Neutrophil (primary cell): ENCODE data around the gene DTX3L.

Source experiments
- H3K27ac ChIP-seq: fragments of 200-600 bp; sonication (generic); 2 replicates; pipeline ENCODE4 v1.5.1; 2016; ENCODE audit warnings: mild to moderate bottlenecking, moderate library complexity
- H3K27me3 ChIP-seq: fragments of 200-600 bp; sonication (generic); 2 replicates; pipeline ENCODE4 v1.6.0; 2016; ENCODE audit warnings: mild to moderate bottlenecking
- H3K36me3 ChIP-seq: fragments of 200-600 bp; sonication (generic); 2 replicates; pipeline ENCODE4 v1.5.1; 2017
- H3K4me1 ChIP-seq, 2 experiments: fragments of 200-600 bp in 1 of 2; sonication (generic) in 1 of 2; 1 replicate in 1 of 2; 2 replicates in 1 of 2; pipeline versions ENCODE4 v1.5.1 to v1.6.1; 2013 to 2016; ENCODE audit warnings: low read depth in 1 of 2, low read length in 1 of 2, mild to moderate bottlenecking in 1 of 2, moderate library complexity in 1 of 2; ENCODE audit not compliant: control insufficient read depth in 1 of 2, insufficient read depth in 1 of 2
- H3K4me3 ChIP-seq, 2 experiments: fragments of 200-600 bp in 1 of 2; sonication (generic) in 1 of 2; 1 replicate in 1 of 2; 2 replicates in 1 of 2; pipeline ENCODE4 v1.5.1; 2013 to 2016; ENCODE audit warnings: low read depth in 1 of 2, low read length in 1 of 2, mild to moderate bottlenecking in 1 of 2, moderate library complexity in 1 of 2
- H3K9me3 ChIP-seq: fragments of 200-600 bp; sonication (generic); 2 replicates; pipeline ENCODE4 v1.5.1; 2016
- CTCF ChIP-seq: fragments of 200-600 bp; sonication (generic); IDR thresholded peaks from 2 replicates; pipeline ENCODE4 v1.5.1; 2016; ENCODE audit warnings: antibody characterized with exemption

Gene DTX3L

GRCh38 chr3:122520861-122521260 is 43.3 kb upstream of the DTX3L start:
- Histone ChIP-seq H3K36me3 (no peaks in the 10 kb centered on the region), H3K27ac (no peak overlapping the region), H3K9me3 (no peaks in the 10 kb centered on the region), H3K4me3 (no peak overlapping the region), H3K4me1 (no peaks in the 10 kb centered on the region), H3K27me3 (no peaks in the 10 kb centered on the region)
- no peak for TF ChIP-seq CTCF

GRCh38 chr3:122523317-122523716 is 40.8 kb upstream of the DTX3L start:
- no peak overlapping the region for H3K27ac ChIP-seq
- H3K4me1 ChIP-seq = no peaks in the 10 kb centered on the region
- TF ChIP-seq CTCF = no peak
- H3K9me3 ChIP-seq = no peaks in the 10 kb centered on the region
- H3K36me3 ChIP-seq = peaks cover 23% of the 10 kb centered on the region
- H3K4me3 ChIP-seq = no peak overlapping the region
- H3K27me3 ChIP-seq = no peaks in the 10 kb centered on the region

DNA sequence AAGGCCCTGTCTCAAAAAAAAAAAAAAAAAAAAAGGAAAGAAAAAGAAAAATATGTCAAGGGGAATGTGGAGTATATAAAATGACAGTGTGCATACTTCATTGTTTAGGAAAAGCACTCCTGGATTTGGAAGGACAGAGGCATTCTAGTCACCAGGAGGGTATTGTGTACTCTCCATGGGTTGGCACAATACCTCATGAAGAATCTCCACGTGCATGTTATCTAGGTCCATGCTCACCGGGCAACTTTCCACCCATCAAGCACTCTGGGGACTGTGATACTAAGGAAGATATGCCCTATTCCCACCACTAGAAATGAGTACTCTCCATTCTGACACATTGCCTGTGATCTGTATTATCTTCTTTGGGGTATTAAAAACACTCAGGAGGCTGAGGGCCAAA is 34.0 kb upstream of the DTX3L start:
- TF ChIP-seq CTCF = no peak
- H3K27ac ChIP-seq = no peak overlapping the region
- no peaks in the 10 kb centered on the region for H3K9me3 ChIP-seq
- H3K4me3 ChIP-seq = no peak overlapping the region
- H3K27me3 ChIP-seq = no peaks in the 10 kb centered on the region
- peaks cover 75% of the 10 kb centered on the region for H3K36me3 ChIP-seq
- H3K4me1 ChIP-seq = peaks cover 10 to 11% of the 10 kb centered on the region in 2 experiments

GRCh38 chr3:122533480-122533879 is 30.7 kb upstream of the DTX3L start:
- no peaks in the 10 kb centered on the region for H3K27me3 ChIP-seq
- H3K36me3 ChIP-seq = peaks cover 77% of the 10 kb centered on the region
- peak overlapping the region; percentile 37 for H3K27ac ChIP-seq
- no peaks in the 10 kb centered on the region for H3K9me3 ChIP-seq
- no peak overlapping the region for H3K4me3 ChIP-seq
- TF ChIP-seq CTCF = no peak
- peaks cover 12 to 21% of the 10 kb centered on the region in 2 experiments for H3K4me1 ChIP-seq

GRCh38 chr3:122533931-122534334 is 30.2 kb upstream of the DTX3L start:
- Histone ChIP-seq H3K4me3 (no peak overlapping the region), H3K36me3 (peaks cover 77% of the 10 kb centered on the region)

More at GRCh38 chr3:122533931-122534334, 30.2 kb upstream of the DTX3L start:
- H3K4me1 ChIP-seq = peaks cover 16 to 25% of the 10 kb centered on the region in 2 experiments
- H3K9me3 ChIP-seq = no peaks in the 10 kb centered on the region
- TF ChIP-seq CTCF = no peak
- H3K27ac ChIP-seq = peak overlapping the region; percentile 37
- H3K27me3 ChIP-seq = no peaks in the 10 kb centered on the region
